ENCODE data around the gene G6PC3.

GRCh38 chr17:44075598-44076293, 5.2 kb downstream of the G6PC3 start:
- TF ChIP-seq CTCF (IDR thresholded peaks at IDR 0.05): no peak
- TF ChIP-seq POLR2A (IDR thresholded peaks at IDR 0.05): no peak
